Ascending aorta (tissue), 2 donors: ENCODE data around the gene SEMA4F. TPM values are rescaled to one million over a fixed set of nuclear protein-coding genes. Genes with fewer than 3 reads are reported as not detected.

Source experiments
- DNase-seq, 2 donors: peaks; one replicate each; pipeline ENCODE4 v3.0.0-alpha.2; 2019; ENCODE audit warnings: low spot score in 2 of 2
- H3K27ac ChIP-seq, 2 donors: fragments of 200-600 bp; sonication (generic); one replicate each; pipeline ENCODE4 v1.5.1; 2016 to 2017; ENCODE audit warnings: mild to moderate bottlenecking in 1 of 2
- H3K27me3 ChIP-seq: fragments of 200-600 bp; sonication (generic); one replicate; pipeline ENCODE4 v1.5.1; 2017
- H3K36me3 ChIP-seq, 2 donors: fragments of 200-600 bp; sonication (generic); one replicate each; pipeline ENCODE4 v1.5.1; 2016
- H3K4me1 ChIP-seq, 2 donors: fragments of 200-600 bp; sonication (generic); one replicate each; pipeline ENCODE4 v1.5.1; 2016 to 2017; ENCODE audit warnings: mild to moderate bottlenecking in 1 of 2
- H3K4me3 ChIP-seq, 2 donors: fragments of 200-600 bp; sonication (generic); one replicate each; pipeline ENCODE4 v1.5.1; 2016 to 2017; ENCODE audit warnings: mild to moderate bottlenecking in 1 of 2
- H3K9me3 ChIP-seq, 2 donors: fragments of 200-600 bp; sonication (generic); one replicate each; pipeline ENCODE4 v1.5.1; 2016
- CTCF ChIP-seq, 3 experiments: fragments of 200-600 bp in 2 of 3; fragments of 450-650 bp in 1 of 3; sonication (generic) in 2 of 3; IDR thresholded peaks; one replicate each; pipeline ENCODE4 v1.5.1; 2016 to 2019; ENCODE audit warnings: antibody characterized with exemption in 3 of 3, mild to moderate bottlenecking in 1 of 3, moderate library complexity in 1 of 3
- intact Hi-C: fragments of 100-400 bp; cut with DNase I; formaldehyde crosslinking; loops from one replicate; pipeline ENCODE4 v1.15.1; 2023
- total RNA-seq: library from RNA; depleted of rRNA; stranded (reverse); fragments of >200 nt; gene quantifications from one replicate; pipeline ENCODE4 v1.1.0, GENCODE V29; 2016

The SEMA4F gene
- total RNA-seq, 1 donor from 2014 or later, result 0.32 TPM

- H3K4me1 ChIP-seq, result no peaks in the 10 kb centered on the region
- no peak overlapping the region for H3K27ac ChIP-seq
- H3K4me3 ChIP-seq, result no peak overlapping the region
- no peaks in the 10 kb centered on the region for H3K36me3 ChIP-seq
- H3K27me3 ChIP-seq, result no peaks in the 10 kb centered on the region
- no peak for DNase-seq
- intact Hi-C loops, result no loop called here
- no peak for TF ChIP-seq CTCF (IDR thresholded peaks at IDR 0.05)
- no peaks in the 10 kb centered on the region for H3K9me3 ChIP-seq
Observed at GRCh38 chr2:74632209-74632938, 21.7 kb upstream of the SEMA4F start.

- no peaks in the 10 kb centered on the region for H3K36me3 ChIP-seq
- DNase-seq, result no peak
- no peaks in the 10 kb centered on the region for H3K9me3 ChIP-seq
- H3K4me1 ChIP-seq, result no peaks in the 10 kb centered on the region
- H3K27me3 ChIP-seq, result no peaks in the 10 kb centered on the region
- H3K27ac ChIP-seq, result no peak overlapping the region
- no peak overlapping the region for H3K4me3 ChIP-seq
- intact Hi-C loops, result no loop called here
- TF ChIP-seq CTCF (IDR thresholded peaks at IDR 0.05), result no peak
Observed at GRCh38 chr2:74632939-74633312, 21.1 kb upstream of the SEMA4F start.

- no peaks in the 10 kb centered on the region for H3K4me1 ChIP-seq
- H3K27me3 ChIP-seq, result no peaks in the 10 kb centered on the region
- no peak overlapping the region for H3K4me3 ChIP-seq
- DNase-seq, result no peak
- no peaks in the 10 kb centered on the region for H3K9me3 ChIP-seq
- H3K36me3 ChIP-seq, result no peaks in the 10 kb centered on the region
- intact Hi-C loops, result no loop called here
- no peak for TF ChIP-seq CTCF (IDR thresholded peaks at IDR 0.05)
- H3K27ac ChIP-seq, result no peak overlapping the region
Observed at GRCh38 chr2:74639550-74639949, 14.5 kb upstream of the SEMA4F start.

- intact Hi-C loops, result no loop called here
- peaks cover 8% of the 10 kb centered on the region for H3K27me3 ChIP-seq
- H3K36me3 ChIP-seq, result no peaks in the 10 kb centered on the region
- DNase-seq, result no peak
- no peak for TF ChIP-seq CTCF (IDR thresholded peaks at IDR 0.05)
- H3K27ac ChIP-seq, result no peak overlapping the region
- no peaks in the 10 kb centered on the region for H3K9me3 ChIP-seq
- H3K4me3 ChIP-seq, result no peak overlapping the region
- no peaks in the 10 kb centered on the region for H3K4me1 ChIP-seq
Observed at GRCh38 chr2:74645344-74645743, 8.7 kb upstream of the SEMA4F start.

- H3K36me3 ChIP-seq, result no peaks in the 10 kb centered on the region
- no peak for TF ChIP-seq CTCF (IDR thresholded peaks at IDR 0.05)
- peaks cover 8% of the 10 kb centered on the region for H3K27me3 ChIP-seq
- no peaks in the 10 kb centered on the region for H3K4me1 ChIP-seq
- intact Hi-C loops, result no loop called here
- no peak for DNase-seq
- H3K27ac ChIP-seq, result no peak overlapping the region
- no peak overlapping the region for H3K4me3 ChIP-seq
- H3K9me3 ChIP-seq, result no peaks in the 10 kb centered on the region
Observed at GRCh38 chr2:74646201-74646600, 7.8 kb upstream of the SEMA4F start.
